Activated CD8-positive, alpha-beta T cell treated with anti-CD3 and anti-CD28 coated beads, Interleukin-2, amount 10 ng/mL, durations not matched to agents 7 days and 5 days (primary cell): ENCODE results near the gene DYSF. TPM values are rescaled to one million over a fixed set of nuclear protein-coding genes. Genes with fewer than 3 reads are reported as not detected.

Source experiments
- ATAC-seq: fragments of 150-1000 bp; cut with Tn5 transposase; one replicate; pipeline ENCODE4 v1.10.0; 2021; ENCODE audit warnings: moderate library complexity
- CTCF ChIA-PET: fragments of 350-600 bp; sonication (Branson Sonifier 250); formaldehyde crosslinking; loops from one replicate; lab custom pipeline; 2021; ENCODE audit warnings: antibody characterized with exemption; lab: Charles Lee
- POLR2A ChIA-PET: fragments of 350-600 bp; sonication (Branson Sonifier 250); formaldehyde crosslinking; loops from one replicate; lab custom pipeline; 2021; ENCODE audit warnings: antibody characterized with exemption; lab: Charles Lee
- DNase-seq: peaks from one replicate; pipeline ENCODE4 v3.0.0-alpha.2; 2020
- H3K27ac Mint-ChIP-seq: one replicate; pipeline ENCODE4 v1.8.0; 2021; ENCODE audit warnings: mild to moderate bottlenecking, mixed read lengths
- H3K27me3 Mint-ChIP-seq: one replicate; pipeline ENCODE4 v1.8.0; 2021; ENCODE audit warnings: low read depth, mixed read lengths
- H3K36me3 Mint-ChIP-seq: one replicate; pipeline ENCODE4 v1.8.0; 2021; ENCODE audit warnings: low read depth, mixed read lengths
- H3K4me1 Mint-ChIP-seq: one replicate; pipeline ENCODE4 v1.8.0; 2021; ENCODE audit warnings: low read depth, mixed read lengths
- H3K4me3 Mint-ChIP-seq: one replicate; pipeline ENCODE4 v1.8.0; 2021; ENCODE audit warnings: mild to moderate bottlenecking, mixed read lengths
- H3K9me3 Mint-ChIP-seq: one replicate; pipeline ENCODE4 v1.8.0; 2022; ENCODE audit warnings: mixed read lengths; ENCODE audit not compliant: insufficient read depth
- total RNA-seq, 2 experiments: library from RNA; stranded (reverse); gene quantifications; one replicate each; pipeline ENCODE4 v1.2.3, GENCODE V29; 2021

Gene DYSF
- total RNA-seq, 2 experiments from 2014 or later, result 3.4 to 4.7 TPM

GRCh38 chr2:71571945-71572344 is 118.6 kb downstream of the DYSF start:
- Mint-ChIP-seq H3K36me3 (no peaks in the 10 kb centered on the region), H3K27ac (no peak overlapping the region), H3K4me1 (no peaks in the 10 kb centered on the region), H3K9me3 (no peaks in the 10 kb centered on the region), H3K27me3 (no peaks in the 10 kb centered on the region), H3K4me3 (no peak overlapping the region)
- CTCF ChIA-PET, result no interaction called here
- POLR2A ChIA-PET, result no interaction called here
- DNase-seq (no peak), ATAC-seq (no peak)

GRCh38 chr2:71575966-71576365 is 122.6 kb downstream of the DYSF start:
- DNase-seq, result no peak
- no peak for ATAC-seq
- Mint-ChIP-seq H3K27me3 (no peaks in the 10 kb centered on the region), H3K4me1 (no peaks in the 10 kb centered on the region), H3K36me3 (no peaks in the 10 kb centered on the region), H3K4me3 (no peak overlapping the region), H3K27ac (no peak overlapping the region), H3K9me3 (no peaks in the 10 kb centered on the region)
- ChIA-PET POLR2A (interaction anchor here (1.1 kb wide), 1 partner anchor 19 kb away, joined by 3 read pairs; no protein-coding TSS in a partner anchor), CTCF (no interaction called here)

DNA sequence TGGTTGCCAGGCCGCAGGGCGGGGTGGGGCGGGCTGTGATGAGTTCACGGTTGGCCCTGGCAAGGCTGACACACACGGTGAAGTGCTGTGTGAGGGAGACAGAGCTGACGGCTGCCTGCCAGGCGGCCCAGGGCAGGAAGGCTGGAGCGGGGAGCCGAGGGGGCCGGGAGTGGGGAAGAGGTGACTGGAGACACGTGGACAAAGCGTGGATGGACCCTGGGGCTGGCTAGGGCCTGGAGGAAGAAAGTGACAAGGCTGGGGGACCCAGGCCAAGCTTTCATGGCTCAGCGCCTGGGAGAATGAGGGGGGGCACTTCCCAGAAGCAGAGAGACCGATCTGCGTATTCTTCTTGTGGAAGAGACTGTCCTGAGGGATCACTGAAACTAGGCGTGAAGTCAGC is 123.2 kb downstream of the DYSF start:
- no peak overlapping the region for H3K4me3 Mint-ChIP-seq
- no peaks in the 10 kb centered on the region for H3K36me3 Mint-ChIP-seq
- DNase-seq, result no peak
- H3K9me3 Mint-ChIP-seq, result no peaks in the 10 kb centered on the region
- ATAC-seq, result no peak
- H3K27me3 Mint-ChIP-seq, result no peaks in the 10 kb centered on the region
- no peak overlapping the region for H3K27ac Mint-ChIP-seq
- ChIA-PET POLR2A (interaction anchor here (1.1 kb wide), 1 partner anchor 18 kb away, joined by 3 read pairs; no protein-coding TSS in a partner anchor), CTCF (no interaction called here)
- H3K4me1 Mint-ChIP-seq, result no peaks in the 10 kb centered on the region

GRCh38 chr2:71577209-71577608 is 123.8 kb downstream of the DYSF start:
- no peaks in the 10 kb centered on the region for H3K4me1 Mint-ChIP-seq
- ChIA-PET CTCF (no interaction called here), POLR2A (no interaction called here)
- H3K36me3 Mint-ChIP-seq, result no peaks in the 10 kb centered on the region
- H3K9me3 Mint-ChIP-seq, result no peaks in the 10 kb centered on the region
- DNase-seq (no peak), ATAC-seq (no peak)
- H3K27me3 Mint-ChIP-seq, result no peaks in the 10 kb centered on the region
- no peak overlapping the region for H3K4me3 Mint-ChIP-seq
- H3K27ac Mint-ChIP-seq, result no peak overlapping the region

- no peaks in the 10 kb centered on the region for H3K36me3 Mint-ChIP-seq
- POLR2A ChIA-PET, result interaction anchor here (0.5 kb wide), 1 partner anchor 273 kb away, joined by 3 read pairs; no protein-coding TSS in a partner anchor
- DNase-seq (no peak), ATAC-seq (no peak)
- CTCF ChIA-PET, result no interaction called here
- no peaks in the 10 kb centered on the region for H3K4me1 Mint-ChIP-seq
- H3K27me3 Mint-ChIP-seq, result no peaks in the 10 kb centered on the region
- no peak overlapping the region for H3K4me3 Mint-ChIP-seq
- H3K27ac Mint-ChIP-seq, result no peak overlapping the region
- no peaks in the 10 kb centered on the region for H3K9me3 Mint-ChIP-seq
Measured at GRCh38 chr2:71578767-71579342, 125.5 kb downstream of the DYSF start.

DNA sequence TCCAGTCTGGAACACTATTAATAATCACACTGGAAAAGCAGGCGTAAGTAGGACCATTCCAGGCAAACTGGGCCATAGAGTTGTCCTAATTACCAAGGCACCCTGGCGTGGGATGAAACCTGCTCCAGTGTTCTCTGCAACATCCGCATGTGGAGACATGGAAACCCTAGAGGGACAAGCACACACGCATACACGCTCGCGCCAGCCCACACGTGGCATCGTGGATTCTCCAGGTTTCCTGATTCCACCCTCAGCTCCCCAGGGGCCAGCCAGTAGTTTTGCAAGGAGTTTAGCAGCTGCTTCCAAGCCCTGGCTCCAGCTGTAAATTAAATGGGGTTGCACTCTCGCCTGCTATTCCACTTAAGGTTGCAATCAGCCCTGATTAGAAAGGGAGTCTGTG is 127.7 kb downstream of the DYSF start:
- Mint-ChIP-seq H3K36me3 (no peaks in the 10 kb centered on the region), H3K27me3 (no peaks in the 10 kb centered on the region), H3K9me3 (no peaks in the 10 kb centered on the region), H3K27ac (no peak overlapping the region), H3K4me3 (no peak overlapping the region), H3K4me1 (no peaks in the 10 kb centered on the region)
- ChIA-PET POLR2A (no interaction called here), CTCF (no interaction called here)
- ATAC-seq (no peak), DNase-seq (no peak)

GRCh38 chr2:71583876-71584275 is 130.5 kb downstream of the DYSF start:
- no peaks in the 10 kb centered on the region for H3K4me1 Mint-ChIP-seq
- no peak overlapping the region for H3K4me3 Mint-ChIP-seq
- no peak for ATAC-seq
- no peaks in the 10 kb centered on the region for H3K9me3 Mint-ChIP-seq
- H3K27ac Mint-ChIP-seq, result no peak overlapping the region
- no peak for DNase-seq
- no peaks in the 10 kb centered on the region for H3K27me3 Mint-ChIP-seq
- no peaks in the 10 kb centered on the region for H3K36me3 Mint-ChIP-seq
- ChIA-PET POLR2A (no interaction called here), CTCF (no interaction called here)

DNA sequence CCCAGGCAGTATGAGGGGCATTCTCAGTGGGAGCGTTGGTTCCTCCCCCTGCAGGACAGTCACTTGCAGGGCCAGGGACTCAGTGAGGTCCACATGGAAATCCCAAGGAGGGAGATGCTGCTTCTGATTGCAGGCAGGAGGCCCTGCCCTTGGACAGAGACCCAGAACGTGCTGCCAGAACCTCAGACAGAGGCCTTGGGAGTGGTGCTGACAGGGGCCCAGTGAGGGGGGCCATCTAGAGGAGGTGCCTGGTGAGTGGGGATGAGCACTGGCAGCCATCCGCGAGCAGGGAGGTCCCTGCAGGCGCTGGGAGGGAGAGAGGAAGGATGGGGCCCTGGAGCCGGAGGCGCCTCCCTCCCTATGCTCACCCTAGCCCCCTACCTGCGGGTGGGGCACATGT is 133.1 kb downstream of the DYSF start:
- Mint-ChIP-seq H3K9me3 (no peaks in the 10 kb centered on the region), H3K27ac (no peak overlapping the region), H3K27me3 (no peaks in the 10 kb centered on the region), H3K4me3 (no peak overlapping the region), H3K36me3 (no peaks in the 10 kb centered on the region), H3K4me1 (peaks cover 6% of the 10 kb centered on the region)
- DNase-seq, result no peak
- no peak for ATAC-seq
- CTCF ChIA-PET, result no interaction called here
- POLR2A ChIA-PET, result no interaction called here

GRCh38 chr2:71587509-71588073 is 134.2 kb downstream of the DYSF start:
- ChIA-PET POLR2A (no interaction called here), CTCF (no interaction called here)
- Mint-ChIP-seq H3K36me3 (no peaks in the 10 kb centered on the region), H3K4me1 (peaks cover 6% of the 10 kb centered on the region), H3K27me3 (no peaks in the 10 kb centered on the region), H3K27ac (no peak overlapping the region), H3K9me3 (no peaks in the 10 kb centered on the region), H3K4me3 (no peak overlapping the region)
- DNase-seq (no peak), ATAC-seq (no peak)

DNA sequence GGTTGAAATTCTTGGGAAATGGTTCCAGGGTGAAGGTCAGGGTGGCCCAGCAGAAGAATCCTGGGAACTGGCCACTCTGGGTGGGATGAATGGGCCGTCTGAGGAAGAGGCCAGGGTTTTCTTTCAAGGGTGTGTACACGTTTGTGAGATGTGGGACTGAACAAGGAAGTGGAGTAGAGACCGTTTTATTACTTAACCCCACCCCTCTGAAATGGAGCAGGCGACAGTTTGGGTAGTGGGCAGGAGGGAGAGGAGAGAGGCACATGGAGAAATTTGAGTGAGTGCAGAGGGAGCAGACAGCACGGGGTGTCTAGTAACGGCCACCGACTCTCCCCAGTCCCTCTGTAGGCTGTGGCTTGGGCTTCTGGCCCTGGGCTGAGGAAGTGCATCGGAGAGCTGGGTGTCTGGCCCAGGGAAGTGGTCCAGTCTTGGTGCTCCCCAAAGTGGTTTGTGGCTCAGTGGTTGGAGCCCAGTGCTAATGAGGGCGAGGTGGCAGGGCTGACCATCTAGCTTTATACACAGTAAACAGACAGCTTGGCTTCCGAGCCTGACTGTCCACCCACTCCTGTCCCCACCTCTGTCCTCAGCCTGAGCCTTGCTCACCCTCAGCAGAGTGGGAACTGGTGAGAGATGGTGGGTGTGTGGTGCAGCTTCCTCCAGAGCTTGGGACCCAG is 135.3 kb downstream of the DYSF start:
- Mint-ChIP-seq H3K9me3 (no peaks in the 10 kb centered on the region), H3K4me1 (peaks cover 6% of the 10 kb centered on the region), H3K27me3 (no peaks in the 10 kb centered on the region), H3K4me3 (no peak overlapping the region), H3K27ac (no peak overlapping the region), H3K36me3 (no peaks in the 10 kb centered on the region)
- DNase-seq, result no peak
- ATAC-seq, result no peak
- ChIA-PET CTCF (no interaction called here), POLR2A (no interaction called here)

GRCh38 chr2:71589763-71590162 is 136.4 kb downstream of the DYSF start:
- no peaks in the 10 kb centered on the region for H3K27me3 Mint-ChIP-seq
- no peak for ATAC-seq

GRCh38 chr2:71591044-71591443 is 137.7 kb downstream of the DYSF start:
- Mint-ChIP-seq H3K9me3 (no peaks in the 10 kb centered on the region), H3K4me1 (peaks cover 6% of the 10 kb centered on the region), H3K4me3 (no peak overlapping the region), H3K27me3 (no peaks in the 10 kb centered on the region), H3K27ac (peak overlapping the region; percentile 3), H3K36me3 (no peaks in the 10 kb centered on the region)
- ChIA-PET POLR2A (no interaction called here), CTCF (no interaction called here)
- DNase-seq (no peak), ATAC-seq (no peak)

More at GRCh38 chr2:71589763-71590162, 136.4 kb downstream of the DYSF start:
- ChIA-PET CTCF (no interaction called here), POLR2A (no interaction called here)
- Mint-ChIP-seq H3K27ac (no peak overlapping the region), H3K4me3 (no peak overlapping the region), H3K4me1 (peaks cover 6% of the 10 kb centered on the region), H3K9me3 (no peaks in the 10 kb centered on the region), H3K36me3 (no peaks in the 10 kb centered on the region)
- DNase-seq, result no peak
